EH (cell line): ENCODE measurements around the gene CSTA.
A peak's percentile ranks its signal among the peaks of the same experiment; 100 is the strongest.

Source experiments
- DNase-seq: peaks from one replicate; pipeline ENCODE4 v3.0.0-alpha.2; 2015; ENCODE audit warnings: low read depth

The CSTA gene

DNA sequence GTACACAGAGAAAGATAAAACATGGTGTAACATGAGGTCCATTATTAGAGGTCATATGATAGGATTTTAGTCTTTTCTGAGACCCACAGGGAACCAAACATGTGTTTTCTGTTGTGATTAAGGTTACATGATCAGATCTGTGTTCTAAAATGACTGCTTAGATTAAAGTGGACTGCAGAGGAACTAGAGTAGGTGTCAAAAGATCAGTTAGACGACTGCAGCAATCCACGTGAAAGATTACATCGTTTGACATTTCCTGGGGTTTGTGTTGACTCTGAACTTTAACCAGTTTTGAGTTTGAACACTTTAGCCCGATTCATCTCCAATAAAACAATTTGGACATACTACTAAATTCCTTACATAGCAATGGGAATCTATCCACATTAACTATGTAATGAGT, 52.9 kb downstream of the CSTA start:
- no peak for DNase-seq

DNA sequence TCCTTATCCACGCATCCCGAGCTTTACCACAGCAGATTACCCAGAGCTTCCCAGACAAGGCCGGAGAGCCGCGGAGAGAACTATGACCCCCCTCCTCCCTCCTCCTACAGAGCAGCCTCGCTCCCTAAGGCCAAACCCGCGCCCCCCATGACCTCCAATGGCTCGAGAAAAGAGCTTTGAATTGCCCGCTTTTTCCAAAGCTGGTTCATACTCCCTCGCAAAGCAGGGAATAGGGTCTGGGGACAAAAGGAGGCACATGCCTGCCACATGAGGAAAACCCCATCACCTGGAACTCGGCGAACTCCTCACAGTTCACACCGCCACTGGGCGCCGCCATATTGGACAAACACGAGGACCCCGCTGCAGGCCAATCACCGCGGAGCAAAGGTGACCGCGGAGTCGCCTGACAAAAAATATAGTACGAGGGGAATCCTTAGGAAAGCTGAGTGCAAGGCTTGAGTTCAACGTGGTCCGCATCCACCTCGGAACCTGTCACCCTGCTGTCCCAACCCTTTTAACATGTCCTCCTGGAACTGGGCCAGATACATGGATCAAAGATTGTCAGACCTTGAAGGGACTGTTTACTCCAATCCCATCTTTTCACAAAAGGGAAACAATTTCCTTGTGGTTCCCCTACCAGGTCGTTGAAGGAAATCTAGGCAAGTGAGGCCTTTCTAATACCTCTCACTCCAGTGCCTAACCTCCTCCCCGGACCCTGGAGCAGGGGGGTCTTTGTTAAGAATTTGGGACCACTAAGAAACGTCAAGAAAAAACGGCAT, 58.0 kb downstream of the CSTA start, which contains the start of gene MIX23:
TSS of gene MIX23 (minus strand) at position 344 of the 779 bp plus-strand sequence. CDS start at position 337, 7 bp downstream.
- peak; percentile 85 for DNase-seq

DNA sequence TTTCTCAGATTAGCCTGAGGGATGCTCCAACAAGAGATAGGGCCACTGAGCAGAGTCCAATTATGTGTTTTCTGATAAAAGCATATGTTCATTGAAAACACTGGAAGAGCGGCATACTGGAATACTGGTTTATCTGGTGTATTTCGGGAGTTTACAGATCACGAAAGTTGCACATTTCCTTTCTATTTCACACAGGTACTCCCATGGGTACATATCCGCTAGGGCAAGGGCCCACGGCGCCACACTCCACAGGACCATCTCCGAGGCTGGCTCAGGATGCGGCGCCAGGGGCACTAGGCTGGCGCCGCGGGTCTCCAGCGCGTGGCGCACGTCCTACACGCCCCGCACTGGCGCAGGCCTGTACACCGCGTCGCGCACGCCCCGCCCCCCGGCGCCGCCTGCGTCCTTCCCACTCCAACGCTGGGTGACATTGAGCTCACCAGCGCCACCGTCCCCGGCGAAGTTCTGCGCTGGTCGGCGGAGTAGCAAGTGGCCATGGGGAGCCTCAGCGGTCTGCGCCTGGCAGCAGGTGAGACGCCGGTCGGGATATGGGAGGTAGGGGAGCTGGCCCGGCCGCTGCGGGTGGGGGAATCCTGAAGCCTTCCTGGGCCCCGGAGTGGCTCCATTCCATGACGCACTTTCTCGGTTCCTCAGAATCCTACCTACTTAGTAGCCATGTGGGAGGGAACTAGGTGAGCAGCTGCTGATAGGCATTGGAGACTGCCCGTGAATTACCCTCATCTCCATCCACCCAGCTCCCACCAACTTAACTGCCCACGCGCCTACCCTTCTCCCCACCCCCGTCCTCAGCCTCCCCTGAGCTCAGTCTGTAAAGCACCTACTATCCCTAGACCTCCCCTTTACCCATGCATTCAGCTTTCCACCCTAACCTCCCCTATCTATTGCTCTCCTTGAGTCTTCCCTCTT, 59.0 kb downstream of the CSTA start, which contains the start of gene FAM162A:
TSS of gene FAM162A (plus strand) at position 412 of the 927 bp plus-strand sequence. CDS start at position 496, 84 bp downstream.
- DNase-seq = peak; percentile 91

DNA sequence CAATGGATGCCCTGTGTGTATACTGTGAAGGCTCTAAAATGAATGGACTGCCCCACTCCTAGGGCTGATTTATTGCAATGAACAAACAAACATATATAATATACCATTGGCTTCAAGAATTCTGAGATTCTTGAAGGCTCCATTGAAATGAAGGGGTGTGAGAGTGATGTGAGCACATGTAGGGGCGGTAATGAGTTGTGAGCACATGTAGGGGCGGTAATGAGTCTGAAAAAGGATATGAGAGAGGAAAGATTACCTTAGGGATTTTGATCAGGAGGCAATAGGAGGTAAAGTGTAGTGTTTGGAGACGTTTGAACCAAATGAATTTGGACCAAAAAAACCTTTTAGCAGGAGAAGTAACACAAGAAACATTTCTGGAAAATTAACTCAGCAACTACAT, 62.7 kb downstream of the CSTA start:
- DNase-seq = no peak

GRCh38 chr3:122389197-122389596, 64.1 kb downstream of the CSTA start:
- no peak for DNase-seq

GRCh38 chr3:122389892-122390291, 64.8 kb downstream of the CSTA start:
- no peak for DNase-seq

- no peak for DNase-seq
Measured at GRCh38 chr3:122390665-122391064, 65.6 kb downstream of the CSTA start.
